GM21619 (cell line): Measurements from ENCODE around the gene CARMIL1.

Experiments used
- ATAC-seq: cut with Tn5 transposase; IDR thresholded peaks from one replicate; pipeline ENCODE4 v1.9.1; 2021; ENCODE audit not compliant: unreplicated experiment

Gene CARMIL1

DNA sequence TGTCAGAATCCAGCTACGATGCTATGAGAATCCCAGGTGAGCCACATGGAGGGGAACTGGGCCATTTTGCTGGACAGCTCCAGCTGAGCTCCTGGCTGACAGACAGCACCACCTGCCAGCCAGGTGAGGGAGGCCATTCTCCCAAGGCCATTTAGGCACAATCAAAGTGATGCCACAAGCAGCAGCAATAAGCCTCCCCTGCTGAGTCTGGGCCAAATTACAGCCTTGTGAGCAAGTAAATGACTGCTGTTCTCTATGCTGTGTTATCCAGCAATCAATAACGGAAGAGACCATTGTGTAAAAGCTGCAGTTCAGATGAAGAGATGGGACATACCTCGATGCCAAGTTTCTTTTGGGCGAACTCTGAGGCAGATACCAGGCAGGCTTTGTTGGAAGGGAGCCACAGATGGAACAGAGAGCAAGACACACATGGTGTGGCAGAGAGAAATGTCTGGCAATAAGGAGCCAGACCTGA is 358.8 kb downstream of the CARMIL1 start:
- ATAC-seq: no peak

DNA sequence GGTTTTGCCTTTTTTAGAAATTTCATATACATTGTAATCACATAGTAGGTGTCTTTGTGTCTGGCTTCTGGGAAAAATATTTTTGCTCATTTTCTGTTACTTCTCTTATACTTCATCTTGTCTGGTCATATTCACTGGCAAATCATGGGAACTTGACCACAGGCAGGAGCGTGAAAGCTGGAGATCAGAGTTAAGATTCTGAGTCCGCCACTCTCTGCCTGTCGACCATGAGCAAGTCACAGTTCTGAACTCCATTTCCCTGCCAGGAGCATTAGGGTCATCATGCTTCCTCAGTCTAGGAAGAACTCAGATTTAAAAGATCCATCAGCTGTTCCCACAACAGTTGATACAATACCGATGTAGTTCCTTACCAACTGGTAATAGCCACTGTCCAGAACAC is 360.5 kb downstream of the CARMIL1 start:
- ATAC-seq: no peak

- ATAC-seq: no peak
Measured at GRCh38 chr6:25640446-25640845, 361.3 kb downstream of the CARMIL1 start.

DNA sequence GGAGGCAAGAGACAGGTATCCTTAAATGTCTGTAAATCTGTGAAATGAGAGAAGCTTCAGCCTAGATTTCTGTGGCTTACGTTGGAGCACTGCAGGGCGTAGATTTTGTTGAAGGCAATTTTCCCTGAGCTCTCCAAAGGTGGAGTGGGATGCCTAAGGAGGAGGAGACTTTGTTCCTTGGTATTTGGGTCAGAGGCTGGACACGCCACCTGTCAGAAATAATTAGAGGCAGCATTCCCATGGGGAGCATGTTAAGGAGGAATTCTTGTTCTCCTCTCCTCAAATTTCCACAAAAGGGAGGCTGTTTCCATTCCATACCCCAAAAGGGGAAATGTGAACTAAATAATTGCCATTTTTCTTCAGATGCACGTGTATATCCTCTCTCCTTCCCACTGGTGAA is 361.7 kb downstream of the CARMIL1 start:
- no peak for ATAC-seq

GRCh38 chr6:25641377-25641776 is 362.2 kb downstream of the CARMIL1 start:
- ATAC-seq: no peak

DNA sequence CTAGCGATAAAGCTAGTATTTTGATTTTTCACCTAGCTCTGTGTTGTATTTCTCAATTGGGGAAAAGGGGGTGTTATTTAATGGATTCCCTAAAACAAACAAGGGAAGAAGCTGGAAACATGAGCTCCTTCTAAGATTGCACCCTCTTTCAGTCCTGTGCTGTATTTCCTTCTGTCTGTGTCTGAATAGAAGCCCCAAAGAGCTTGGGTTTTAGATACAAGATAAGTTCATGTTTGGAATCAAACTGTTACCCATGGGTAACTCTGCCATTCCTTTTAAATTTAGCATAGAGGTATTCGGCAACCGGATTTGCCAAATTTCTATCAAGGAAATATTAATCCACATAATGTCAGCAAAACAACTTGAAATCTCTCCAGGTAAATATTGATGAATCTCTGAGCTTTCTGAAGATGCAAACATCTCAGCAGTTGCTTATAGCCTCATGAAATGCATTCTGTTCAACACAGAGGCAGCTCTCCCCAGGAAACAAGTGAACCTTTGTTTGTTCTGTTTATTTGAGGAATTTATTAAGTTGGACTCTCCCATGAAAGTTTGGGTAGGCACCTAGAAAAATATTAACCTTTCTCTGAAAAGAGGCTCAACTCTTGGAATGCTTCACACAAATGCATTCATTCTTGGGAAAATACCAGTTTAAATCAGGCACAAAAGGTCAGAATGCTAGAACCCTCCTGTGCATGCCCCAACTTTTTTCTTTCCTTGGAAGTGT is 362.9 kb downstream of the CARMIL1 start:
- ATAC-seq: no peak

- no peak for ATAC-seq
Measured at GRCh38 chr6:25642667-25643328, 363.6 kb downstream of the CARMIL1 start.

DNA sequence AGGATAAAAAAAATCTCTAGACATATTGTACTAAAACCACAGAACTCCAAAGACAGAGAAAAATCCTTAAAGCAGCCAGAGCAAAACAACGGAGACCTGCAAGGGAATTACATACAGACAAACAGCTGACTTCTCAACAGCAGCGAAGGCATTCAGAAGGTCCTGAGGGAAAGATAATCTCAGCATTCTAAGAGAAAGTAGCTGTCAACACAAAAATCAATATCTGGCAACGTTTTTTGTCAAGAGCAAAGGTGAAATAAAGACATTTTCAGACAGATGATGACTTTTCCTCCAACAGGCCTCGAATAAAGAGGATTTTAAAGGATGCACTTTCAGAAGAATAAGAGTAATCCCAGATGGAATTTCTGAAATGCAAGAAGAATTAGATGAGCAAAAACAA is 366.7 kb downstream of the CARMIL1 start:
- no peak for ATAC-seq

GRCh38 chr6:25649611-25650010 is 370.4 kb downstream of the CARMIL1 start:
- ATAC-seq: no peak

DNA sequence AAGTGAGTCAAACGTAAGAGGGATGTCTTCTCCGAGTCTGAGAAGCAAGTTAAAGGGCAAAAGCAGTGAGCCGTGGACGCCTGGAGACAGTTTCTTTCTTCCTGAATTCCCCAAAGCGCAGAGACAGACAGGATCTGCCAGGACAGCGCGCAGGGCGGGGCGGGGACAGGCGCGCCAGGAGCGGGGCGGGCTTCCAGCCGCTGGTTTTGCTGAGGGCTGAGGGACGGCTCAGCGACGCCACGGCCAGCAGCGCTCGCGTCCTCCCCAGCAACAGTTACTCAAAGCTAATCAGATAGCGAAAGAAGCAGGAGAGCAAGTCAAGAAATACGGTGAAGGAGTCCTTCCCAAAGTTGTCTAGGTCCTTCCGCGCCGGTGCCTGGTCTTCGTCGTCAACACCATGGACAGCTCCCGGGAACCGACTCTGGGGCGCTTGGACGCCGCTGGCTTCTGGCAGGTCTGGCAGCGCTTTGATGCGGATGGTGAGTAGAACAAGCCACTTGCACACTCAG is 372.9 kb downstream of the CARMIL1 start, which contains the start of gene SCGN:
SCGN (plus strand) TSS at position 209 of the 509 bp plus-strand sequence; CDS start at position 398, 189 bp downstream.
- ATAC-seq: no peak

GRCh38 chr6:25655723-25656122 is 376.5 kb downstream of the CARMIL1 start:
- no peak for ATAC-seq

DNA sequence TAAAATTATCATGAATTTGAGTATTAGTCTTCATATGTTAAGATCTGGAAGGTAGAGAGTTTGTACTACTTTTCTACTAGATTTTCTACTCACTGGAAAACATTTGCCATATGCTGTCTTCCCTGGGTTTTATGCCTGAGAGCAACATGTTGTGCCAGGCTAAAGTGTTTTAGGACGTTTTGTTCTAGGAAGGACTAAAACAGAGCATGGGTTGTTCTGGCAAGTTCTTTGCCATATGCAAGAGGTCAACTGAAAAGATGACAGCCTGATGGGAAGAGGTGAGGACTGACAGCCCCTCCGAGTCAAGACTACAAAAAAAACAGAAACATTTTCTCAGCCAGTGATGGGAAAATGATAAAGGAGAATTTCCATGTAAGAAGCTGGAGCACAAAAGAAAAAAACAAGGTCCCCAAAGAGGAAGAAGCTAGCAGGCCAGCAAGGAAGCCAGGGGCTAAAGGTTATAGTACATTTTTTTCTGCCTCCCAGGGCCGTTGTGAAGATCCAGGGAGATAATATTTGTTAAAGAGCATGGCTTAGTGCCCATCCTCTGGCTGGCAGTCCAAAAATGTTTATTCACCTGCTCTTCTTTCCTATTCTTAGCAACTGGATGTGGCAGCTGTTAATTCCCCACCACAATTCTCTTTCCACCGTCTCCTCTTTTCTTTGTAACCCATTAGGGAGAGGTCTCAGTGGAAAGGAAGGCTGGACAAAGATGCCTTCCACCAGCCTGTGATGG is 380.6 kb downstream of the CARMIL1 start:
- ATAC-seq: no peak

GRCh38 chr6:25660512-25660911 is 381.3 kb downstream of the CARMIL1 start:
- no peak for ATAC-seq

DNA sequence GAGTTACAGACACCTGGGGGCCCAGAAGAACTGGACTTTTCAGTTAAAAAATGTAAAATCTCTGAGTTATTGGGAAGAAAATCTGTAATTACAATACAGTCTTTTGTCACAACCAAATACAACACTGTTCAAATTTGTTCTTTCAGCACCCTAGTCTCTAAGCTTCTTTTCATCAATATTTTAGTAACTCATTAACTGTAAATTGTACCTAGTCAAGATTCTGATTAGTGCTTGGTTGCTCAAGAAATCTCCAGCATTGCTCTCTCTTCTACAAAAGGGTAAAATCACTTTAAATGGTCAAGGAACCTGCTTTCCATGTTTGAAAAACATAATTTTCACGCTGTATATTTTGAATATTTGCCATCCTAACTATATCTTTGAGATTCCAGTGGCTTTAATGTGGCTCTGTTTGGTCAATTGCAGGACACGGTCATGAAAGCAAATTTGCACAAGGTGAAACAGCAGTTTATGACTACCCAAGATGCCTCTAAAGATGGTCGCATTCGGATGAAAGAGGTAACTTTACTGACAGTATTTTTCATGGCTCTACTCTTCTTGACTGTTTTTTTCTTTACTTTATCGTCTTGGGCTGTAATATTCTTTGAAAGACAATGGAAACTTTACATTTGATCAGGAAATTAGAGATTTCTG is 382.1 kb downstream of the CARMIL1 start:
- ATAC-seq: no peak

- ATAC-seq: no peak
Measured at GRCh38 chr6:25665455-25665854, 386.3 kb downstream of the CARMIL1 start.

DNA sequence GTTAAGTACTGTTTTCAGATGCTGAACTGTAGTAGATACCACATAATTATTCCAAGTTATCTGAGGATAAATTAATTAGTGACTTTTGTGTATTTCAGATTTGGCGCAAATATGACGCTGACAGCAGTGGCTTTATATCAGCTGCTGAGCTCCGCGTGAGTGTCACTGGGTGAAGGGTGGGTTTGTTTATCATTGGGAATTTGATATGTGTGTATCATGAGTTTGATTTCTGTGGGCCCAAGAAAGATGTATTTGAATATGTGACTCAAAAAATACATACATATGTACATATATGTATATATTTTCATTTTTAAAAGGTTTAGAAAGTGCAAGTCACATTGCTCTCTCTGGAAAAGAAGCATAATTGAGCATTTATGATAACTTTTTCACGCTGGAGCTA is 390.2 kb downstream of the CARMIL1 start:
- ATAC-seq: no peak
